ENCODE data around the gene EDIL3. TPM values are rescaled to one million over a fixed set of nuclear protein-coding genes. Genes with fewer than 3 reads are reported as not detected.

EDIL3 gene
- total RNA-seq, 1 experiment from 2014 or later: 17.6 TPM

- intact Hi-C loops (cut with micrococcal nuclease; ENCODE audit: unreplicated experiment): no loop called here
- Histone ChIP-seq H3K4me1 (ENCODE audit: control insufficient read depth, insufficient read depth, low read length) (no peaks in the 10 kb centered on the region), H3K27me3 (ENCODE audit: control insufficient read depth, insufficient read depth, low read length) (no peaks in the 10 kb centered on the region), H3K36me3 (ENCODE audit: control insufficient read depth, insufficient read depth, low read length) (no peaks in the 10 kb centered on the region), H3K4me3 (ENCODE audit: low read depth in 2 of 2, low read length in 2 of 2) (no peak overlapping the region), H3K9me3 (ENCODE audit: control insufficient read depth, insufficient read depth, low read depth, low read length) (no peaks in the 10 kb centered on the region), H3K27ac (ENCODE audit: low read length) (no peak overlapping the region)
- no peak for DNase-seq (ENCODE audit: low read depth, low spot score)
- CTCF ChIA-PET: interaction anchor here (0.7 kb wide), 1 partner anchor 532 kb away, joined by 3 read pairs; no protein-coding TSS in a partner anchor
- TF ChIP-seq TCF7L2 (IDR thresholded peaks at IDR 0.05; ENCODE audit: low read depth, low read length) (no peak), POLR2AphosphoS5 (IDR thresholded peaks at IDR 0.05; ENCODE audit: low read depth, low read length) (no peak), SIN3A (IDR thresholded peaks at IDR 0.05; ENCODE audit: borderline replicate concordance, insufficient read depth, low read depth, low read length) (no peak), CTCF (IDR thresholded peaks at IDR 0.05) (no peak), REST (IDR thresholded peaks at IDR 0.05; ENCODE audit: insufficient read depth in 1 of 2, low read depth in 2 of 2, low read length in 1 of 2) (no peak)
- in situ Hi-C loops (cut with HindIII; ENCODE audit: low pct_unique_long_range_greater_than_20kb, low sequenced_read_pairs): no loop called here
- POLR2A ChIA-PET: no interaction called here
- no peak for ATAC-seq
- no TSS peak for BruUV-seq (replicated peaks)
Measured at GRCh38 chr5:84251503-84251902, 133.2 kb downstream of the EDIL3 start.

GRCh38 chr5:84249918-84250630 lies 134.6 kb downstream of the EDIL3 start:
- TF ChIP-seq CTCF (IDR thresholded peaks at IDR 0.05) (no peak), REST (IDR thresholded peaks at IDR 0.05; ENCODE audit: insufficient read depth in 1 of 2, low read depth in 2 of 2, low read length in 1 of 2) (no peak), TCF7L2 (IDR thresholded peaks at IDR 0.05; ENCODE audit: low read depth, low read length) (no peak), POLR2AphosphoS5 (IDR thresholded peaks at IDR 0.05; ENCODE audit: low read depth, low read length) (no peak), SIN3A (IDR thresholded peaks at IDR 0.05; ENCODE audit: borderline replicate concordance, insufficient read depth, low read depth, low read length) (no peak)
- intact Hi-C loops (cut with micrococcal nuclease; ENCODE audit: unreplicated experiment): no loop called here
- ATAC-seq: no peak
- H3K36me3 ChIP-seq (ENCODE audit: control insufficient read depth, insufficient read depth, low read length): no peaks in the 10 kb centered on the region
- DNase-seq (ENCODE audit: low read depth, low spot score): no peak
- in situ Hi-C loops (cut with HindIII; ENCODE audit: low pct_unique_long_range_greater_than_20kb, low sequenced_read_pairs): no loop called here
- CTCF ChIA-PET: no interaction called here
- H3K4me1 ChIP-seq (ENCODE audit: control insufficient read depth, insufficient read depth, low read length): no peaks in the 10 kb centered on the region
- BruUV-seq (replicated peaks): no TSS peak
- no peaks in the 10 kb centered on the region for H3K9me3 ChIP-seq (ENCODE audit: control insufficient read depth, insufficient read depth, low read depth, low read length)
- H3K27ac ChIP-seq (ENCODE audit: low read length): no peak overlapping the region
- H3K4me3 ChIP-seq (ENCODE audit: low read depth in 2 of 2, low read length in 2 of 2): no peak overlapping the region
- H3K27me3 ChIP-seq (ENCODE audit: control insufficient read depth, insufficient read depth, low read length): no peaks in the 10 kb centered on the region
- POLR2A ChIA-PET: no interaction called here
